IPS-11a (cell line): ENCODE results near the gene UBXN10.

Experiments
- H3K4me3 ChIP-seq: one replicate; pipeline ENCODE4 v1.5.1; 2013; ENCODE audit warnings: low read depth, low read length, control low read depth

UBXN10 gene

GRCh38 chr1:20151906-20152598 lies 33.8 kb upstream of the UBXN10 start:
- no peak overlapping the region for H3K4me3 ChIP-seq

DNA sequence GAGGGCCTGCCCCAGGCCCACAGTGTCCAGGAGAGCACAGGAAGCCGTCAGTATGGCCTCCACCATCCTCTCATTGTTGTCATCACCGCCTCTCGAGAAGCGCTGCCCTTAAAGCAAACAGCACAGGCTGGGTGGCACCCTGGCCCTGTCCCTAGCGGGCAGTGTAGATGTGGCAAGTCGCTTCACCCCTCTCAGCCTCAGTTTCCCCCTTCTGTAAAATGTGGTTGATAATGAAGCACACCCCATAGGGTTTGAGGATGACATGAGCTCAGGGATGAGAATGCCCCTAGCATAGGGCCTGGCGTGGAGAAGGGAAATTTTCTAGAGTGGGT lies 33.3 kb upstream of the UBXN10 start:
- H3K4me3 ChIP-seq, result no peak overlapping the region

DNA sequence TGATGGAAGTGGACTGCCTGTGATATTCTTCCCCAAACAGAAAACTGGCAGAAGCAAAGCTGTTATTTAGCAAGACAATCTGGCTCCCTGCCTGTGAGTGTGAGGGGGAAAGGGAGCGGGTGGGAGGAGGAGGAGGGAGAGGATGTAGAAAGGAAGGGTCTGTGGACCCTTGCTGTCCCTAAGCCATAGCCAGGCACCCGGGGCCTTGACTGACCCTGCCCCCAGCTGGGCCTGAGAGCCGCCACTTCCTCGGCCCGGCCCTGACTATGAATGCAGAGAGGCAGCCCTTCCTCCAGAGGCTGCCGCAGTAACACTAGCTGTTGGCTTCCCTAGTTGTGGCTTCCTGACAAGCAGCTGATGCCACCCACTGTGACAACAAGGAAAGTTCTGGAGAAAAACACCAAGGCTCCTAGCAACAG lies 32.9 kb upstream of the UBXN10 start:
- no peak overlapping the region for H3K4me3 ChIP-seq

DNA sequence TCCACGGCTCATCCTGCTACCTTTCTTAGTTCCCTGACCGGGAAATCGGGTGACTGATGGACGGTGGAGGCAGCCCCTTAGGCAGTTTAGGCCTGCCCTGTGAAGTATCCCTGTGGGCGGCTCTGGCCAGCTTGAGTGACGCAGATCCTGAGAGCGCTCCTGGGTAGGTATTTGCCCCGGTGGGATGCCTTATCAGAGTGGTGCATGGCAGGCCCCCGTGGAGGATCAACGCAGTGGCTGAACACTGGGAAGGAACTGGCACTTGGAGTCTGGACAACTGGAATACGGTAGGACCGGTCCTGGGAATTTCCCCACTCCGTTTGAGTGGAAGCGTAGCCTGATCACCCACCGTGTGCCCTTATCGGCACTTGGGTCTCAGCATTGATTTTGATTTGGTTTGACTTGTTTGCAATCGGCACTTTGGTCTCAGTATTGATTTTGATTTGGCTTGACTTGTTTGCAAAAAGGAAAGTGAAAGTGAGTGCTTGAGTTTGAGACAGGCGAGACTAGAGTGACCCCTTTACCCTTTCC lies 31.5 kb upstream of the UBXN10 start:
- H3K4me3 ChIP-seq, result no peak overlapping the region

DNA sequence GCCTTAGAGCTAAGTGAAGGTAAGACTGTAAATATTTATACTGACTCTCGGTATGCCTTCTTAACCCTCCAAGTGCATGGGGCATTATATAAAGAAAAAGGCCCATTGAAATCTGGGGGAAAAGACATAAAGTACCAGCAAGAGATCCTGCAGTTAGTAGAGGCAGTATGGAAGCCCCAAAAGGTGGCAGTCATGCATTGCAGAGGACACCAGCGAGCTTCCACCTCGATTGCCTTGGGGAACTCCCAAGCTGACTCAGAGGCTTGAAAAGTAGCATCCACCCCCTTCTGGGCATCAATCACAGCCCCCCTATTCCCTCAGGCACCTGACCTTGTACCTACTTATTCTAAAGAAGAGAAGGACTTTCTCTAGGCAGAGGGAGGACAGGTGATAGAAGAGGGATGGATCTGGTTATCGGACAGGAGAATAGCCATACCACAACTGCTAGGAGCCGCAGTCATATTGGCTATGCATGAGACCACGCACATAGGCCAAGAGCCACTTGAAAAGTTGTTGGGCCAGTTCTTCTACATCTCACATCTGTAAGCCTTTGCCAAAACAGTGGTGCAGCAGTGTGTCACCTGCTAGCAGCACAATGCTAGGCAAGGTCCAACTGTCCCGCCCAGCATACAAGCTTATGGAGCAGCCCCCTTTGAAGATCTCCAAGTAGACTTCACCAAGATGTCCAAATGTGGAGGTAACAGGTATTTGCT lies 27.4 kb upstream of the UBXN10 start:
- H3K4me3 ChIP-seq, result no peak overlapping the region

DNA sequence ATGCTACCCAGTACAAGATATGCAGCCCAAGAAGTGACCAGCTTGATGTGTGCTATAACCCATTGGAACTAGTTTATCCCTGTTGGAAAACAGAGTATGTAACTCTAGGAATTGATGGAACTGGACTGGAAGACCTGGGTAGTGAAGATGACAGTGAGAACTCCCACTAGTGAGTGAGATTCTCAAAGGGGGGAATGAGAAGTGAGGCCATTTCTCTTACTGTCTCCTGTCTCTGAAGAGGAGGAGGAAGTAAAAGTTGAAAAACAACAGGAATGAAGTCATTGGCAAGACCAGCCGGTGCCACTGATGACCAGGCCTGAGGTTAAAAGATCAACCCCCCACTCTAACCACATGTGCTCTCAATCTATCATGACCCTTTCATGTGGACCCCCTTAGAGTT lies 25.9 kb upstream of the UBXN10 start:
- H3K4me3 ChIP-seq, result no peak overlapping the region

- H3K4me3 ChIP-seq, result no peak overlapping the region
Measured at GRCh38 chr1:20164694-20165202, 21.1 kb upstream of the UBXN10 start.

DNA sequence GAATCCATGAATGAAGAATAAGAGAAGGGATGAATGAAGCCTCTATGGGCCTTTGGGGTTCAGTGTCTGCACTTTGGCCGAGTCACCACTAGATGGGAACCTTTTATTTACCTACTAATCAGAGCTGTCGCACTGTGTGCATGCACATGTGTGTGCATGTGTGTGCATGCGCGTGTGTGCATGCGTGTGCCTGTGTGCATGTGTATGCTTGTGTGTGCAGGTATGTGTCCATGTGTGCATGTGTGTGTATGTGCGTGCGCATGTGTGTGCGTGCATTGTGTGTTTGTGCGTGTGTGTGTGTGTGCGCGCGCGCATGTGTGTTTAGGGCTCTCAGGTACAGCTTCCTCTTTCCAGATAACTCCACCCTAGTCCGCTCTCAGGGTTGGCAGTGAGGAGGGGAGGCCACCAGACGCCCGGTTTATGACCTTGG lies 20.4 kb upstream of the UBXN10 start:
- no peak overlapping the region for H3K4me3 ChIP-seq

GRCh38 chr1:20166051-20166450 lies 19.8 kb upstream of the UBXN10 start:
- no peak overlapping the region for H3K4me3 ChIP-seq

GRCh38 chr1:20167126-20167525 lies 18.8 kb upstream of the UBXN10 start:
- H3K4me3 ChIP-seq, result no peak overlapping the region

- no peak overlapping the region for H3K4me3 ChIP-seq
Measured at GRCh38 chr1:20168564-20169491, 17.1 kb upstream of the UBXN10 start.

DNA sequence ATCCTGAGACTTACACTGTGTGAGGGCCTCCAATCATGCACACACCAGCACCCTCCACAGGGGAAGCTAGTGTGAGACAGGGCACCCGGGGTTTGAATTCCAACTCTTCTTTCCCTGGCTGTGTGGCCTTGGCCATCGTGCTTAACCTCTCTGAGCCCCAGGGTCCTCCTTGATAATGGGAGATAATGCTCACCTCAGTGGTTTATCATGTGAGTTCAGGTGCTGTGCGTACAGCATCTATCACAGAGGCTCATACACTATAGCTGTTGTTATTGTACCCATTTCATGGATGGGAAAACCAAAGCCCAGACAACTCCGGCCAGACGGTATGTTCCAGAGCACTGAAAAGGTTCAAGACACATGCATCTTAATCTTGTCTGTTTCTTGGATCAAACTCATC lies 16.0 kb upstream of the UBXN10 start:
- H3K4me3 ChIP-seq, result no peak overlapping the region

DNA sequence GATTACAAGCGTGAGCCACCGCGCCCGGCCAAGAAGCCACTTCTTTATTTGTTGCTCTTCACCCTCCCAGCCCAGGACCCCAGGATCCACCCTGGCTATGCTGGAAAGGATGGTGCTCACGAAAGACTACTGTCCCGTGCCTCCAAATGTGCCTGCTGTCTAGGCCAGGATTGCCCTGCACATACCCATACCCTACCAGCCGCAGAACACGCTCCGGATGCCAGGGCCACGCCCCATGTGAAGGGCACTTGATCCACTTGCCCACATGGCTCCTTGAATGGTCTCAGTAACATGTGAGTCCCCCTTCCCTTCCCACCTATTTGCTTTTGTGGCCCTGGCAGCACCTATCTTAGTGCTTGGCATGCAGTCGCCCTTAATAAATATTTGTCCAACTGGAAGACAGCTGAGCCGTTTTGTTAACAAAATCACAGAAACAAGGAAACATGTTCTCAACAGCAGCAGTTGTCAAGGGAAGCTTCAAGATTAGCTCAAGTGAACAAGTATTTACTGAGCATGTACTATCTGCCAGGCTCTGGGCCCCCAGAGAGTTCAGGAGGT lies 13.8 kb upstream of the UBXN10 start:
- H3K4me3 ChIP-seq, result no peak overlapping the region

GRCh38 chr1:20174937-20175666 lies 10.8 kb upstream of the UBXN10 start:
- H3K4me3 ChIP-seq, result no peak overlapping the region

GRCh38 chr1:20178634-20179370 lies 7.1 kb upstream of the UBXN10 start:
- no peak overlapping the region for H3K4me3 ChIP-seq

- no peak overlapping the region for H3K4me3 ChIP-seq
Measured at GRCh38 chr1:20179371-20180128, 6.3 kb upstream of the UBXN10 start.

DNA sequence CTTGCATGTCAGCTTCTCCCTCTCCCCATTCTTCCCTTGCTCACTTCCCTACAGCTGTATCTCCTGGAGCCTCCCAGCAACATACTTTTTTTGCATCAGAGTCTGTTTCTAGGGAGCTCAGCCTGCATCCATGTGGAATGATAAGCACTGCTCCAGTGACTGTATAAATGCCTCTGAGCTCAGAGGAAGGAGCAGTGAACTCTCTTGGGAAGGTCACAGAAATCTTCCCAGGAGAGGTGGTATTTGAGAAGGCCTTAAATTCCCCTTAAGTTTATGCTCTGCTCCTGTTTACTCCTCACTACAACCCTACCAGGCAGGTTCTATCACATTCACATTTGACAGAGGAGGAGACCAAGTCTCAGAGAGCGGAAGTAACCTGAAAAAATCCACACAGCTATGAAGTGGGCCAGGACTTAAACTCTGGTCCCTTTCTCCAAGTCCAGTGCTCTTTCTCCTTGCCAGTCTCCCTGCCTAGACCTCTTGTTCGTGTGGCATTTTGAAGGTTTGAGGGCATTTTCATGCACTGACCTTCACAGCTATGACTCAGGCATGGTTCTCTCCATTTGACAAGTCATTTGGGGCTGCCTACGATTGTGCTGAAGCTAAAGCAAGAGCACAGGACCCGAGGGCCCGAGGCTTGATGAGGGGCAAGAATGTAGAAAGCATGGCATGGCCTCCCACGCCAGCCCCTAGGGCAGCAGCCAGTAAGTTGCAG lies 5.6 kb upstream of the UBXN10 start:
- H3K4me3 ChIP-seq, result no peak overlapping the region

DNA sequence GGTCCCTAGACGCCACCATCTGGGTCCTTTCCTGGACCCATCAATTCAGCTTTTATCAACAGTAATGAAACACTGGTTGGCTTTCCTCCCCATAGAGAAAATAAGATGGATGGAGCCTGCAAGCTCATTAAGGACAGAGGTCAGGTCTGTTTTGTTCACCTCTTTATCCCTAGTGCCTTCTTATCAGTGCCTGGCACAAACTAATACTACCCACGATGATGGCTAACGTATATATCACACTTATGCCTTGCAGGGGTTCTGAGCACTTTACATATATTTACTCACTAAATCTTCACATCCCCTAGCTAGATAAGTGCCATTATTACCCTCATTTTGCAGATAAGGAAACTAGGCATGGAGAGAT lies 5.1 kb upstream of the UBXN10 start:
- no peak overlapping the region for H3K4me3 ChIP-seq
